ENCODE data around the gene NPLOC4. TPM values are rescaled to one million over a fixed set of nuclear protein-coding genes. Genes with fewer than 3 reads are reported as not detected.

NPLOC4 gene
- total and polyA plus RNA-seq, 2 of the 13 experiments (the other 11 are each of a cell fraction or from before 2014, with no cell fraction given) = 57.0 to 97.0 TPM

DNA sequence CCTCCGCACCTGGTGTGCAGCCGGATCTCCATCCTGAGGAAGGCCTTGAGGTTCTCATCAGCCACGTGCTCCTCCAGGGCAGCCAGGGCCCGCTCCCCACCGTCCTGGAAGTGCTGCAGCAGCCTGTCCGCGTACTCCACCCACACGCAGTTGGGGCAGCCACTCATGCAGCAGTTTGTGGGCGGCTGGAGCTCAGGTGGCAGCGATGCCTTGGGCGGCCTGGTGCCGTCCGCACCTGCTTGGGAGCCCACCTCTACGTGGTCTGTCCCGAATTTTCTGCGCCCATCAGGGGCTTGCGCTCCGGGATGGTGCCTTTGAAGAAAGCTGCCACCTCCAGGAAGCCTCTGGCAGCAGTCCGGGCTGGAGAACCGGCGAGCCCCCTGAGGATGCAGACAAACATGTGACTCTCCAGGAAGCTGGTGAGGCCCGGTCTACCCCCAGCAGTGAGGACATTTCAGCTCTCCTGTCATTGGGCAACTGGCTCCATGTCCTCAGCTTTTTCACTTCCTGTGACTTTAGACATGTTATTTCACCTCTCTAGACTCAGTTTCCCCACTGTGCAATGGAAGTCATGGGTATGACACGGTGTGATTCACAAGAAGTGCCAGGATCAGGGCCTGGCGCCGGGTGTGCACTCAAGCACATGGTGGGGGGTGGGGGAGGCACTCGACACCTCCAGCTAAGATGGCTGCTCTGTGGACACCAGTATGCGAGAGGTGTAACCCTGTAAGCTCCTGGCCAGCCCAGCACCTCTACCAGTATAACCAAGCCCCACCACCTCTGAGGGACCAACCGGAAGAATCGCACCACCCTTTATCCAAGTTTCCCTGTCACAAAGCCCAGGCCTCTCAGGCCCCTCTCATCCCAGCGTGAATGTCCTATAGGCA is 28.5 kb upstream of the NPLOC4 start (continued):
- TF ChIP-seq ATF7-NPFF (CRISPR knock-in tag; IDR thresholded peaks at IDR 0.05; ENCODE audit: low read depth) (no peak; the same call in 1 of the 2 replicates), DPF2 (CRISPR knock-in tag; IDR thresholded peaks at IDR 0.05; ENCODE audit: borderline replicate concordance, low read depth) (no peak), SAP130 (CRISPR knock-in tag; IDR thresholded peaks at IDR 0.05; ENCODE audit: low read depth) (peak; percentile 22; the same call in 1 of the 2 replicates), ZFY (CRISPR knock-in tag; IDR thresholded peaks at IDR 0.05) (no peak), XRCC5 (optimal IDR thresholded peaks at IDR 0.05; ENCODE audit: low read length) (no peak), NAIF1 (CRISPR knock-in tag; IDR thresholded peaks at IDR 0.05; ENCODE audit: borderline replicate concordance) (no peak), ZNF772 (CRISPR knock-in tag; IDR thresholded peaks at IDR 0.05) (no peak), HOXD1 (CRISPR knock-in tag; IDR thresholded peaks at IDR 0.05) (no peak), ZNF891 (CRISPR knock-in tag; IDR thresholded peaks at IDR 0.05) (no peak; the same call in 1 of the 2 replicates), ZNF605 (CRISPR knock-in tag; IDR thresholded peaks at IDR 0.05) (peak; percentile 25; the same call in 1 of the 2 replicates), NFIB (CRISPR knock-in tag; IDR thresholded peaks at IDR 0.05; ENCODE audit: borderline replicate concordance) (no peak), SOX6 (IDR thresholded peaks at IDR 0.05) (no peak), SOX6 (CRISPR knock-in tag; IDR thresholded peaks at IDR 0.05) (0 out of 2 replicates have a peak, but pooled peaks have one; percentile 6), ZNF564 (CRISPR knock-in tag; IDR thresholded peaks at IDR 0.05) (no peak), ZNF430 (CRISPR knock-in tag; IDR thresholded peaks at IDR 0.05) (0 out of 2 replicates have a peak, but pooled peaks have one; percentile 23), PCBP2 (optimal IDR thresholded peaks at IDR 0.05; ENCODE audit: low read depth, low read length, poor library complexity, severe bottlenecking) (no peak), ZNF878 (CRISPR knock-in tag; IDR thresholded peaks at IDR 0.05) (no peak), CBFB (CRISPR knock-in tag; IDR thresholded peaks at IDR 0.05) (no peak), ZBTB42 (CRISPR knock-in tag; IDR thresholded peaks at IDR 0.05) (no peak), RORA (CRISPR knock-in tag; IDR thresholded peaks at IDR 0.05) (no peak), KDM5B (CRISPR knock-in tag; IDR thresholded peaks at IDR 0.05; ENCODE audit: borderline replicate concordance) (no peak)
- TF ChIP-seq, protein P1, sequence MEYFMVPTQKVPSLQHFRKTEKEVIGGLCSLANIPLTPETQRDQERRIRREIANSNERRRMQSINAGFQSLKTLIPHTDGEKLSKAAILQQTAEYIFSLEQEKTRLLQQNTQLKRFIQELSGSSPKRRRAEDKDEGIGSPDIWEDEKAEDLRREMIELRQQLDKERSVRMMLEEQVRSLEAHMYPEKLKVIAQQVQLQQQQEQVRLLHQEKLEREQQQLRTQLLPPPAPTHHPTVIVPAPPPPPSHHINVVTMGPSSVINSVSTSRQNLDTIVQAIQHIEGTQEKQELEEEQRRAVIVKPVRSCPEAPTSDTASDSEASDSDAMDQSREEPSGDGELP (IDR thresholded peaks at IDR 0.05; ENCODE audit: borderline replicate concordance, low read depth) = no peak
- TF ChIP-seq, protein P2, sequence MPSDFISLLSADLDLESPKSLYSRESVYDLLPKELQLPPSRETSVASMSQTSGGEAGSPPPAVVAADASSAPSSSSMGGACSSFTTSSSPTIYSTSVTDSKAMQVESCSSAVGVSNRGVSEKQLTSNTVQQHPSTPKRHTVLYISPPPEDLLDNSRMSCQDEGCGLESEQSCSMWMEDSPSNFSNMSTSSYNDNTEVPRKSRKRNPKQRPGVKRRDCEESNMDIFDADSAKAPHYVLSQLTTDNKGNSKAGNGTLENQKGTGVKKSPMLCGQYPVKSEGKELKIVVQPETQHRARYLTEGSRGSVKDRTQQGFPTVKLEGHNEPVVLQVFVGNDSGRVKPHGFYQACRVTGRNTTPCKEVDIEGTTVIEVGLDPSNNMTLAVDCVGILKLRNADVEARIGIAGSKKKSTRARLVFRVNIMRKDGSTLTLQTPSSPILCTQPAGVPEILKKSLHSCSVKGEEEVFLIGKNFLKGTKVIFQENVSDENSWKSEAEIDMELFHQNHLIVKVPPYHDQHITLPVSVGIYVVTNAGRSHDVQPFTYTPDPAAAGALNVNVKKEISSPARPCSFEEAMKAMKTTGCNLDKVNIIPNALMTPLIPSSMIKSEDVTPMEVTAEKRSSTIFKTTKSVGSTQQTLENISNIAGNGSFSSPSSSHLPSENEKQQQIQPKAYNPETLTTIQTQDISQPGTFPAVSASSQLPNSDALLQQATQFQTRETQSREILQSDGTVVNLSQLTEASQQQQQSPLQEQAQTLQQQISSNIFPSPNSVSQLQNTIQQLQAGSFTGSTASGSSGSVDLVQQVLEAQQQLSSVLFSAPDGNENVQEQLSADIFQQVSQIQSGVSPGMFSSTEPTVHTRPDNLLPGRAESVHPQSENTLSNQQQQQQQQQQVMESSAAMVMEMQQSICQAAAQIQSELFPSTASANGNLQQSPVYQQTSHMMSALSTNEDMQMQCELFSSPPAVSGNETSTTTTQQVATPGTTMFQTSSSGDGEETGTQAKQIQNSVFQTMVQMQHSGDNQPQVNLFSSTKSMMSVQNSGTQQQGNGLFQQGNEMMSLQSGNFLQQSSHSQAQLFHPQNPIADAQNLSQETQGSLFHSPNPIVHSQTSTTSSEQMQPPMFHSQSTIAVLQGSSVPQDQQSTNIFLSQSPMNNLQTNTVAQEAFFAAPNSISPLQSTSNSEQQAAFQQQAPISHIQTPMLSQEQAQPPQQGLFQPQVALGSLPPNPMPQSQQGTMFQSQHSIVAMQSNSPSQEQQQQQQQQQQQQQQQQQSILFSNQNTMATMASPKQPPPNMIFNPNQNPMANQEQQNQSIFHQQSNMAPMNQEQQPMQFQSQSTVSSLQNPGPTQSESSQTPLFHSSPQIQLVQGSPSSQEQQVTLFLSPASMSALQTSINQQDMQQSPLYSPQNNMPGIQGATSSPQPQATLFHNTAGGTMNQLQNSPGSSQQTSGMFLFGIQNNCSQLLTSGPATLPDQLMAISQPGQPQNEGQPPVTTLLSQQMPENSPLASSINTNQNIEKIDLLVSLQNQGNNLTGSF (CRISPR knock-in tag; IDR thresholded peaks at IDR 0.05) = 0 out of 2 replicates have a peak, but pooled peaks have one; percentile 42
- TF ChIP-seq, protein P3, sequence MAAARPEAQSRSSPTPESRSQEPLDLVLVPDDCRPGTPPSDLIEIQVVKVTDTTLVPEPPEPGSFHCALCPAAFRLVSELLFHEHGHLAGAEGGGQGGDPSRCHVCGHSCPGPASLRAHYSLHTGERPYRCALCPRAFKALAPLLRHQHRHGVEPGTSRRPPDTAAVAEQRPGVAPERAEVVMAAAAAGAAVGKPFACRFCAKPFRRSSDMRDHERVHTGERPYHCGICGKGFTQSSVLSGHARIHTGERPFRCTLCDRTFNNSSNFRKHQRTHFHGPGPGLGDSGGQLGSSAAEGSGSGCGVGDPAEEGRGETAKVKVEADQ (CRISPR knock-in tag; IDR thresholded peaks at IDR 0.05; ENCODE audit: borderline replicate concordance) = no peak

Measured in HepG2 (cell line).